PC-3 (cell line): ENCODE data around the gene AMIGO3. TPM values are rescaled to one million over a fixed set of nuclear protein-coding genes. Genes with fewer than 3 reads are reported as not detected.
"Not testable (repeated sequence)": the region's sequence is repeated elsewhere in the genome, so short reads cannot be mapped to it uniquely, and the experiment has no call there.

Experiments
- ATAC-seq: fragments of 200-7000 bp; cut with Tn5 transposase; 2 replicates; pipeline ENCODE4 v1.9.1; 2020; ENCODE audit warnings: mild to moderate bottlenecking, moderate library complexity
- BruUV-seq: library from RNA; stranded (reverse); fragments of 400-500 nt; replicated peaks from 2 replicates; lab custom pipeline; 2021; lab: Mats Ljungman, UMichigan
- CTCF ChIA-PET: fragments of 300-600 bp; sonication (Branson Sonifier 250); formaldehyde crosslinking; loops from one replicate; lab custom pipeline; 2022; ENCODE audit warnings: antibody characterized with exemption; lab: Charles Lee
- POLR2A ChIA-PET: fragments of 300-600 bp; sonication (Branson Sonifier 250); formaldehyde crosslinking; loops from one replicate; lab custom pipeline; 2022; ENCODE audit warnings: antibody characterized with exemption; ENCODE audit not compliant: unreplicated experiment; lab: Charles Lee
- DNase-seq: peaks from one replicate; pipeline ENCODE4 v3.0.0-alpha.2; 2015
- H2AFZ ChIP-seq: fragments of 300-600 bp; sonication (generic); 2 replicates; pipeline ENCODE4 v1.6.0; 2016; ENCODE audit warnings: antibody characterized with exemption, low read length
- H3F3A ChIP-seq: fragments of 300-600 bp; sonication (generic); one replicate; pipeline ENCODE4 v1.6.0; 2017; ENCODE audit warnings: antibody characterized with exemption, low read length, control low read depth, mild to moderate bottlenecking; ENCODE audit not compliant: unreplicated experiment
- H3K27ac ChIP-seq: fragments of 300-600 bp; sonication (generic); 2 replicates; pipeline ENCODE4 v1.5.1; 2016; ENCODE audit warnings: mild to moderate bottlenecking, low read length
- H3K27me3 ChIP-seq: fragments of 300-600 bp; sonication (generic); 2 replicates; pipeline ENCODE4 v1.6.1; 2016; ENCODE audit warnings: low read length, mixed read lengths
- H3K36me3 ChIP-seq: fragments of 300-600 bp; sonication (generic); 2 replicates; pipeline ENCODE4 v1.6.1; 2016; ENCODE audit warnings: low read depth, mixed run types, low read length, mixed read lengths
- H3K4me1 ChIP-seq: fragments of 300-600 bp; sonication (generic); 2 replicates; pipeline ENCODE4 v1.5.1; 2016; ENCODE audit warnings: low read length; ENCODE audit not compliant: insufficient read depth
- H3K4me2 ChIP-seq: fragments of 300-600 bp; sonication (generic); 2 replicates; pipeline ENCODE4 v1.6.0; 2016; ENCODE audit warnings: low read length
- H3K4me3 ChIP-seq: fragments of 300-600 bp; sonication (generic); 2 replicates; pipeline ENCODE4 v1.5.1; 2016; ENCODE audit warnings: mild to moderate bottlenecking, low read length, mixed read lengths
- H3K79me2 ChIP-seq: fragments of 300-600 bp; sonication (generic); 2 replicates; pipeline ENCODE4 v1.6.1; 2017; ENCODE audit warnings: low read length, mixed read lengths
- H3K9ac ChIP-seq: fragments of 300-600 bp; sonication (generic); 2 replicates; pipeline ENCODE4 v1.6.0; 2016; ENCODE audit warnings: mild to moderate bottlenecking, low read length
- H3K9me2 ChIP-seq: fragments of 300-600 bp; sonication (generic); replicated peaks from 2 replicates; pipeline ENCODE4 v1.6.1; 2016; ENCODE audit warnings: mixed run types, low read length, mixed read lengths
- H3K9me3 ChIP-seq: fragments of 300-600 bp; sonication (generic); 2 replicates; pipeline ENCODE4 v1.6.1; 2016; ENCODE audit warnings: low read length, mixed read lengths
- H4K20me1 ChIP-seq: fragments of 300-600 bp; sonication (generic); 2 replicates; pipeline ENCODE4 v1.6.1; 2016; ENCODE audit warnings: low read length, mixed read lengths
- intact Hi-C: fragments of 100-400 bp; cut with micrococcal nuclease; formaldehyde crosslinking; loops from 2 replicates; pipeline ENCODE4 v1.9.0; 2023
- total RNA-seq: library from RNA; depleted of rRNA; stranded (reverse); fragments of >200 nt; gene quantifications from 2 replicates; pipeline ENCODE4 v1.2.3, GENCODE V29; 2014

The AMIGO3 gene
- total RNA-seq, 1 experiment from 2014 or later: 1.8 TPM

GRCh38 chr3:49686769-49687423 lies 32.6 kb downstream of the AMIGO3 start:
- intact Hi-C loops, ATAC-seq, H2AFZ ChIP-seq, CTCF ChIA-PET, H3K4me1 ChIP-seq, H3F3A ChIP-seq, H3K27ac ChIP-seq, H3K9me2 ChIP-seq, H3K4me3 ChIP-seq, H4K20me1 ChIP-seq, H3K4me2 ChIP-seq, POLR2A ChIA-PET, BruUV-seq, H3K9me3 ChIP-seq, DNase-seq, H3K27me3 ChIP-seq, H3K9ac ChIP-seq: not testable (repeated sequence)
- peaks cover 13% of the 10 kb centered on the region; the same call in 1 of the 2 replicates for H3K36me3 ChIP-seq
- H3K79me2 ChIP-seq: peaks cover 20% of the 10 kb centered on the region

GRCh38 chr3:49686346-49686745 lies 33.1 kb downstream of the AMIGO3 start:
- intact Hi-C loops, H4K20me1 ChIP-seq, H3K9ac ChIP-seq, H3F3A ChIP-seq, H3K9me2 ChIP-seq, H3K9me3 ChIP-seq, H2AFZ ChIP-seq, H3K4me3 ChIP-seq, POLR2A ChIA-PET, H3K27ac ChIP-seq, CTCF ChIA-PET, BruUV-seq, H3K4me1 ChIP-seq, DNase-seq, ATAC-seq, H3K4me2 ChIP-seq, H3K27me3 ChIP-seq: not testable (repeated sequence)
- Histone ChIP-seq H3K79me2 (peaks cover 18% of the 10 kb centered on the region), H3K36me3 (peaks cover 18% of the 10 kb centered on the region; the same call in 1 of the 2 replicates)

GRCh38 chr3:49685846-49686245 lies 33.6 kb downstream of the AMIGO3 start:
- H3K27ac ChIP-seq, ATAC-seq, BruUV-seq, CTCF ChIA-PET, H3F3A ChIP-seq, H3K4me2 ChIP-seq, H3K4me1 ChIP-seq, H3K4me3 ChIP-seq, H3K9me2 ChIP-seq, H2AFZ ChIP-seq, POLR2A ChIA-PET, H3K9me3 ChIP-seq, DNase-seq, H3K9ac ChIP-seq, H3K27me3 ChIP-seq, intact Hi-C loops, H4K20me1 ChIP-seq: not testable (repeated sequence)
- Histone ChIP-seq H3K79me2 (peaks cover 14% of the 10 kb centered on the region), H3K36me3 (peaks cover 23% of the 10 kb centered on the region; the same call in 1 of the 2 replicates)

- H3K79me2 ChIP-seq, ATAC-seq, H3K9me3 ChIP-seq, intact Hi-C loops, H3K4me3 ChIP-seq, H3K4me2 ChIP-seq, POLR2A ChIA-PET, H3K4me1 ChIP-seq, H3K27ac ChIP-seq, H4K20me1 ChIP-seq, H3F3A ChIP-seq, H3K9me2 ChIP-seq, H2AFZ ChIP-seq, H3K27me3 ChIP-seq, BruUV-seq, DNase-seq, CTCF ChIA-PET, H3K9ac ChIP-seq: not testable (repeated sequence)
- peaks cover 25% of the 10 kb centered on the region; the same call in 1 of the 2 replicates for H3K36me3 ChIP-seq
Measured at GRCh38 chr3:49685103-49685502, 34.4 kb downstream of the AMIGO3 start.

- intact Hi-C loops, CTCF ChIA-PET, H3K9ac ChIP-seq, H2AFZ ChIP-seq, H3K4me1 ChIP-seq, H3K79me2 ChIP-seq, BruUV-seq, H3K9me3 ChIP-seq, ATAC-seq, H3K27ac ChIP-seq, H3K9me2 ChIP-seq, H3K4me2 ChIP-seq, H4K20me1 ChIP-seq, H3K27me3 ChIP-seq, POLR2A ChIA-PET, DNase-seq, H3F3A ChIP-seq, H3K4me3 ChIP-seq: not testable (repeated sequence)
- peaks cover 31% of the 10 kb centered on the region; the same call in 1 of the 2 replicates for H3K36me3 ChIP-seq
Measured at GRCh38 chr3:49684453-49684852, 35.0 kb downstream of the AMIGO3 start.
